ENCODE measurements around the gene BAIAP2L1. TPM values are rescaled to one million over a fixed set of nuclear protein-coding genes. Genes with fewer than 3 reads are reported as not detected.
"Not testable (repeated sequence)": the region's sequence is repeated elsewhere in the genome, so short reads cannot be mapped to it uniquely, and the experiment has no call there.

Gene BAIAP2L1
- total RNA-seq (2021; ENCODE audit: unreplicated experiment) (120 TPM), Bru-seq, nascent RNA (percentile 93 among the genes with signal in this experiment), BruChase-seq, experiment 1, labeled RNA remaining after a 2-hour chase (percentile 89 among the genes with signal in this experiment), BruChase-seq, experiment 2, labeled RNA remaining after a 6-hour chase (percentile 92 among the genes with signal in this experiment)
- polyA plus RNA-seq (2012; ENCODE audit: insufficient read length): 108 TPM
- long read RNA-seq, transcript BAIAP2L1-201 (14 exons, 3,622 nt): major isoform, 54 of 212 reads
- long read RNA-seq, partial matches to known transcripts: 78 of 212 reads
- long read RNA-seq, other reads (novel, unspliced or antisense): 80 of 212 reads

- ATAC-seq (peak; percentile 94), DNase-seq (ENCODE audit: low read depth, low spot score) (peak; percentile 69)
- BruUV-seq (replicated peaks): TSS peak; percentile 87
- peak within 1 kb of the TSS; percentile 73 to 79 for H3K4me3 ChIP-seq (ENCODE audit: low read depth in 2 of 2, low read length in 2 of 2)
- H3K27me3 ChIP-seq (ENCODE audit: control insufficient read depth, insufficient read depth, low read length): no peaks in the 10 kb centered on the region
- ChIA-PET POLR2A (interaction anchor here (0.6 to 1.0 kb wide), 5 partner anchors 9 to 329 kb away, joined by 3 to 10 read pairs (median 8); no protein-coding TSS in a partner anchor), CTCF (interaction anchor here (0.5 to 1.9 kb wide), 9 partner anchors 16 to 478 kb away, joined by 3 to 22 read pairs (median 4); partner anchors contain the start of gene TRRAP)
- H3K36me3 ChIP-seq (ENCODE audit: control insufficient read depth, insufficient read depth, low read length): no peaks in the 10 kb centered on the region; the same call in 1 of the 2 replicates
- intact Hi-C loops (cut with micrococcal nuclease; ENCODE audit: unreplicated experiment) (loop anchor here (5.0 kb wide), 1 partner anchor 103 kb away; no protein-coding TSS in a partner anchor), in situ Hi-C loops (cut with HindIII; ENCODE audit: low pct_unique_long_range_greater_than_20kb, low sequenced_read_pairs) (no loop called here)
- peaks cover 37% of the 10 kb centered on the region for H3K4me1 ChIP-seq (ENCODE audit: control insufficient read depth, insufficient read depth, low read length)
- no peak for TF ChIP-seq REST (IDR thresholded peaks at IDR 0.05; ENCODE audit: insufficient read depth in 1 of 2, low read depth in 2 of 2, low read length in 1 of 2)
- peak; percentile 91 for TF ChIP-seq POLR2AphosphoS5 (IDR thresholded peaks at IDR 0.05; ENCODE audit: low read depth, low read length)
- TF ChIP-seq SIN3A (IDR thresholded peaks at IDR 0.05; ENCODE audit: borderline replicate concordance, insufficient read depth, low read depth, low read length): peak; percentile 83; the same call in 1 of the 2 replicates
- H3K9me3 ChIP-seq (ENCODE audit: control insufficient read depth, insufficient read depth, low read depth, low read length): no peaks in the 10 kb centered on the region; the same call in 1 of the 2 replicates
- H3K27ac ChIP-seq (ENCODE audit: low read length): peak within 1 kb of the TSS; percentile 95
Observed at GRCh38 chr7:98400542-98401340, at the start of gene BAIAP2L1. Gene BAIAP2L1 (minus strand): TSS chr7:98401090. CDS start chr7:98400852, 238 bp downstream.

DNA sequence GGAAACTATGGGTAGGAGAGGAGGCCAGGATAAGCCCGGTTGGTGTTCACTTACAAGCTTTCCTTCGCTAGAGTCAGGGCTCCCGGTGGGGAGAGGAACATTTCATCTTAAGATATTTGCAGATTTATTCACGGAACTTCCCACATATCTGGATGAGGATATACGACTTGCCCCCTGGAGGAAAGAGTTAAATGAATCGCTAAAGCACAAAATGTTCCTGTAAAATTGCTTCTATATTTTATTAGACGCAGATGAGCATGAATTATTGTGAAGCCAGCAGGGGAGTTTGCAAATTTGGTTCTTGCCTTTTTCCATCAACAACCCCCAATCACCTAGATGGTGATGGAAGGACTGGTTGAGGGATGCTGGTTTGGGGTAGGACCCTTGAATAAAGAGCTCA lies 47.9 kb upstream of the BAIAP2L1 start:
- no peak overlapping the region for H3K4me3 ChIP-seq (ENCODE audit: low read depth in 2 of 2, low read length in 2 of 2)
- in situ Hi-C loops (cut with HindIII; ENCODE audit: low pct_unique_long_range_greater_than_20kb, low sequenced_read_pairs): no loop called here
- no peaks in the 10 kb centered on the region; the same call in 1 of the 2 replicates for H3K9me3 ChIP-seq (ENCODE audit: control insufficient read depth, insufficient read depth, low read depth, low read length)
- DNase-seq (ENCODE audit: low read depth, low spot score) (no peak), ATAC-seq (no peak)
- H3K27me3 ChIP-seq (ENCODE audit: control insufficient read depth, insufficient read depth, low read length): no peaks in the 10 kb centered on the region
- no peaks in the 10 kb centered on the region for H3K4me1 ChIP-seq (ENCODE audit: control insufficient read depth, insufficient read depth, low read length)
- no peaks in the 10 kb centered on the region for H3K36me3 ChIP-seq (ENCODE audit: control insufficient read depth, insufficient read depth, low read length)
- H3K27ac ChIP-seq (ENCODE audit: low read length): no peak overlapping the region
- no peak for TF ChIP-seq TCF7L2 (IDR thresholded peaks at IDR 0.05; ENCODE audit: low read depth, low read length)
- no peak for TF ChIP-seq SIN3A (IDR thresholded peaks at IDR 0.05; ENCODE audit: borderline replicate concordance, insufficient read depth, low read depth, low read length)
- no peak for TF ChIP-seq CTCF (IDR thresholded peaks at IDR 0.05)
- no peak for TF ChIP-seq REST (IDR thresholded peaks at IDR 0.05; ENCODE audit: insufficient read depth in 1 of 2, low read depth in 2 of 2, low read length in 1 of 2)
- no peak for TF ChIP-seq POLR2AphosphoS5 (IDR thresholded peaks at IDR 0.05; ENCODE audit: low read depth, low read length)
- ChIA-PET POLR2A (no interaction called here), CTCF (no interaction called here)
- no TSS peak for BruUV-seq (replicated peaks)
- intact Hi-C loops (cut with micrococcal nuclease; ENCODE audit: unreplicated experiment): no loop called here

DNA sequence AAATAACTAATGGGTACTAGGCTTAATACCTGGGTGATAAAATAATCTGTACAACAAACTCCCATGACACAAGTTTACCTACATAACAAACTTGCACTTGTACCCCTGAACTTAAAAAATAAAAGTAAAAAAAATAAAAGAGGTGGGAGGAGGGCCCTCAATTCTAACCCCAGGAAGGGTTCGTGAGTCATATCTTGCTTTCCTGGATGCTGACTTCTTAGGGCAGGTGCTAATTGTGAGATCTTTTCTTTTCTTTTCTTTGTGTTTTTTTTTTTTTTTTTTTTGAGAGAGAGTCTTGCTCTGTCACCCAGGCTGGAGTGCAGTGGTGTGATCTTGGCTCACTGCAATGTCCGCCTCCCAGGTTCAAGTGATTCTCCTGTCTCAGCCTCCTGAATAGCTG lies 40.1 kb upstream of the BAIAP2L1 start:
- BruUV-seq (replicated peaks); in situ Hi-C loops (cut with HindIII; ENCODE audit: low pct_unique_long_range_greater_than_20kb, low sequenced_read_pairs); CTCF ChIA-PET; H3K9me3 ChIP-seq (ENCODE audit: control insufficient read depth, insufficient read depth, low read depth, low read length); ATAC-seq; H3K27me3 ChIP-seq (ENCODE audit: control insufficient read depth, insufficient read depth, low read length); intact Hi-C loops (cut with micrococcal nuclease; ENCODE audit: unreplicated experiment); DNase-seq (ENCODE audit: low read depth, low spot score); POLR2A ChIA-PET; H3K4me1 ChIP-seq (ENCODE audit: control insufficient read depth, insufficient read depth, low read length); H3K27ac ChIP-seq (ENCODE audit: low read length); H3K36me3 ChIP-seq (ENCODE audit: control insufficient read depth, insufficient read depth, low read length); H3K4me3 ChIP-seq (ENCODE audit: low read depth in 2 of 2, low read length in 2 of 2): not testable (repeated sequence)

Measured in Panc1 (cell line).